HCT116 (cell line): ENCODE measurements around the gene TMEM212. TPM values are rescaled to one million over a fixed set of nuclear protein-coding genes. Genes with fewer than 3 reads are reported as not detected.
A peak's percentile ranks its signal among the peaks of the same experiment; 100 is the strongest.

Experiments
- ATAC-seq: fragments of 200-7000 bp; cut with Tn5 transposase; 2 replicates; pipeline ENCODE4 v1.9.1; 2020; ENCODE audit warnings: mild to moderate bottlenecking, moderate library complexity
- BruUV-seq: library from RNA; stranded (reverse); fragments of 400-500 nt; replicated peaks from 2 replicates; lab custom pipeline; 2021; lab: Mats Ljungman, UMichigan
- CTCF ChIA-PET: fragments of 300-600 bp; sonication (Branson Sonifier 250); formaldehyde crosslinking; loops from one replicate; lab custom pipeline; 2021; ENCODE audit warnings: antibody characterized with exemption; lab: Charles Lee
- POLR2A ChIA-PET: fragments of 300-600, 350-600 bp; sonication (Branson Sonifier 250); formaldehyde crosslinking; loops from one replicate; lab custom pipeline; 2021; ENCODE audit warnings: antibody characterized with exemption; lab: Charles Lee
- RAD21 ChIA-PET, 2 experiments: fragments of 300-600 bp; sonication (Branson Sonifier 250); formaldehyde crosslinking; loops; one replicate each; lab custom pipeline; 2023; ENCODE audit warnings: low total read pairs in 2 of 2; ENCODE audit not compliant: uncharacterized antibody in 2 of 2, unreplicated experiment in 2 of 2, low non-redundant PET in 1 of 2; lab: Charles Lee
- DNase-seq: peaks from one replicate; pipeline ENCODE4 v3.0.0-alpha.2; 2010; ENCODE audit warnings: low read depth, low spot score
- H2AFZ ChIP-seq: fragments of 200-600 bp; shearing (Covaris generic), sonication (generic); 2 replicates; pipeline ENCODE4 v1.6.1; 2017; ENCODE audit warnings: low read depth, mixed run types, mixed read lengths, antibody characterized with exemption, low read length; ENCODE audit not compliant: poor library complexity, severe bottlenecking
- H3K27ac ChIP-seq: 2 replicates; pipeline ENCODE4 v1.5.1; 2012; ENCODE audit warnings: low read depth, low read length
- H3K27me3 ChIP-seq: fragments of 200-600 bp; sonication (generic); 2 replicates; pipeline ENCODE4 v1.6.1; 2016; ENCODE audit warnings: mixed run types, low read length, mixed read lengths; ENCODE audit not compliant: insufficient read depth
- H3K36me3 ChIP-seq, 2 experiments: fragments of 200-500 bp in 1 of 2; fragments of 200-600 bp in 1 of 2; sonication (Bioruptor generic) in 1 of 2; sonication (generic) in 1 of 2; 2 replicates each; pipeline versions ENCODE4 v1.5.1 to v1.6.1; 2014 to 2016; ENCODE audit warnings: low read length in 2 of 2, inconsistent platforms in 1 of 2, mixed read lengths in 1 of 2, mixed run types in 1 of 2; ENCODE audit not compliant: insufficient read depth in 2 of 2, control insufficient read depth in 1 of 2
- H3K4me1 ChIP-seq, 2 experiments: fragments of 200-600 bp in 1 of 2; sonication (generic) in 1 of 2; 2 replicates each; pipeline versions ENCODE4 v1.5.1 to v1.6.1; 2012 to 2017; ENCODE audit warnings: low read length in 2 of 2, inconsistent platforms in 1 of 2, mild to moderate bottlenecking in 1 of 2, mixed read lengths in 1 of 2, mixed run types in 1 of 2, moderate library complexity in 1 of 2; ENCODE audit not compliant: insufficient read depth in 2 of 2, control insufficient read depth in 1 of 2
- H3K4me2 ChIP-seq: fragments of 200-600 bp; sonication (generic); 2 replicates; pipeline ENCODE4 v1.6.1; 2017; ENCODE audit warnings: mixed run types, low read length, mixed read lengths
- H3K4me3 ChIP-seq, 2 experiments: fragments of 200-600 bp in 1 of 2; sonication (generic) in 1 of 2; replicated peaks in 1 of 2; 2 replicates each; pipeline ENCODE4 v1.5.1; 2011 to 2016; ENCODE audit warnings: low read length in 2 of 2, control low read depth in 1 of 2, low read depth in 1 of 2, mild to moderate bottlenecking in 1 of 2, mixed read lengths in 1 of 2, mixed run types in 1 of 2
- H3K79me2 ChIP-seq: fragments of 200-600 bp; sonication (generic); 2 replicates; pipeline ENCODE4 v1.6.1; 2017; ENCODE audit warnings: mild to moderate bottlenecking, mixed run types, low read length, moderate library complexity, mixed read lengths; ENCODE audit not compliant: insufficient read depth
- H3K9ac ChIP-seq: fragments of 200-600 bp; sonication (generic); 2 replicates; pipeline ENCODE4 v1.6.1; 2016; ENCODE audit warnings: low read length, mixed read lengths
- H3K9me2 ChIP-seq: fragments of 200-600 bp; sonication (generic), shearing (Covaris generic); 2 replicates; pipeline ENCODE4 v1.6.1; 2017; ENCODE audit warnings: mixed run types, mild to moderate bottlenecking, moderate library complexity; ENCODE audit not compliant: insufficient read depth
- H3K9me3 ChIP-seq, 2 experiments: fragments of 200-500 bp in 1 of 2; fragments of 200-600 bp in 1 of 2; sonication (Bioruptor generic) in 1 of 2; sonication (generic) in 1 of 2; 2 replicates each; pipeline ENCODE4 v1.6.1; 2014 to 2017; ENCODE audit warnings: low read length in 2 of 2, mixed read lengths in 2 of 2, inconsistent platforms in 1 of 2, low read depth in 1 of 2, mild to moderate bottlenecking in 1 of 2, mixed run types in 1 of 2, moderate library complexity in 1 of 2; ENCODE audit not compliant: control insufficient read depth in 1 of 2, insufficient read depth in 1 of 2
- H4K20me1 ChIP-seq: fragments of 200-600 bp; sonication (generic), shearing (Covaris generic); 2 replicates; pipeline ENCODE4 v1.6.1; 2017; ENCODE audit warnings: mixed run types, mild to moderate bottlenecking, moderate library complexity; ENCODE audit not compliant: insufficient read depth
- CEBPB ChIP-seq: IDR thresholded peaks from 2 replicates; pipeline ENCODE4 v1.6.1; 2012; ENCODE audit warnings: low read depth
- CTCF ChIP-seq, 3 experiments: fragments of 200-600 bp in 1 of 3; sonication (generic) in 1 of 3; IDR thresholded peaks in 2 of 3; conservative IDR thresholded peaks in 1 of 3; 2 replicates each; pipeline ENCODE4 v1.5.1; 2012 to 2017; ENCODE audit warnings: low read depth in 2 of 3, low read length in 2 of 3, antibody characterized with exemption in 1 of 3, borderline replicate concordance in 1 of 3, control low read depth in 1 of 3, mild to moderate bottlenecking in 1 of 3, mixed read lengths in 1 of 3, mixed run types in 1 of 3, moderate library complexity in 1 of 3; ENCODE audit not compliant: insufficient read depth in 1 of 3
- ELF1 ChIP-seq: IDR thresholded peaks from 2 replicates; pipeline ENCODE4 v1.6.1; 2012; ENCODE audit warnings: low read depth, borderline replicate concordance
- EZH2 ChIP-seq: fragments of 200-600 bp; sonication (generic); IDR thresholded peaks from 2 replicates; pipeline ENCODE4 v1.6.1; 2017; ENCODE audit warnings: antibody characterized with exemption, mixed run types
- FOSL1 ChIP-seq: IDR thresholded peaks from 2 replicates; pipeline ENCODE4 v1.6.1; 2012; ENCODE audit warnings: low read depth
- POLR2A ChIP-seq: IDR thresholded peaks from 2 replicates; pipeline ENCODE4 v1.7.0; 2011; ENCODE audit warnings: borderline replicate concordance; ENCODE audit not compliant: insufficient read depth, insufficient read length; ENCODE audit errors: extremely low read depth
- POLR2AphosphoS5 ChIP-seq: IDR thresholded peaks from 2 replicates; pipeline ENCODE4 v1.6.1; 2011; ENCODE audit warnings: mild to moderate bottlenecking, low read depth, low read length, moderate library complexity
- RAD21 ChIP-seq: IDR thresholded peaks from 2 replicates; pipeline ENCODE4 v1.6.1; 2012; ENCODE audit warnings: low read depth, mild to moderate bottlenecking
- REST ChIP-seq: IDR thresholded peaks from 2 replicates; pipeline ENCODE4 v1.6.1; 2012; ENCODE audit warnings: low read depth
- SP1 ChIP-seq: IDR thresholded peaks from 2 replicates; pipeline ENCODE4 v1.6.1; 2012; ENCODE audit warnings: low read depth
- TCF7L2 ChIP-seq: IDR thresholded peaks from 2 replicates; pipeline ENCODE4 v1.7.0; 2011; ENCODE audit warnings: borderline replicate concordance, inconsistent platforms; ENCODE audit not compliant: insufficient read depth, insufficient read length; ENCODE audit errors: extremely low read depth
- YY1 ChIP-seq: IDR thresholded peaks from 2 replicates; pipeline ENCODE4 v1.6.1; 2011; ENCODE audit warnings: low read length, low read depth, moderate library complexity, mild to moderate bottlenecking; ENCODE audit not compliant: insufficient replicate concordance; ENCODE audit errors: extremely low read depth
- ZBTB33 ChIP-seq: IDR thresholded peaks from 2 replicates; pipeline ENCODE4 v1.6.1; 2011; ENCODE audit warnings: mild to moderate bottlenecking, low read length, moderate library complexity; ENCODE audit not compliant: insufficient replicate concordance; ENCODE audit errors: extremely low read depth
- ZFX ChIP-seq: fragments of 450-650 bp; IDR thresholded peaks from 2 replicates; pipeline ENCODE4 v1.6.1; 2017
- intact Hi-C: fragments of 100-400 bp; cut with micrococcal nuclease; formaldehyde crosslinking; loops from 2 replicates; pipeline ENCODE4 v1.10.0; 2022
- total RNA-seq: library from RNA; stranded (reverse); gene quantifications from one replicate; pipeline ENCODE4 v1.2.1, GENCODE V29; 2021; ENCODE audit not compliant: unreplicated experiment

Gene TMEM212
- total RNA-seq, 1 experiment from 2014 or later, result not detected

GRCh38 chr3:171833789-171834460 lies 9.2 kb upstream of the TMEM212 start:
- POLR2A ChIA-PET, result no interaction called here
- DNase-seq, result no peak
- intact Hi-C loops, result loop anchor here (5.0 to 10.0 kb wide), 2 partner anchors 269 to 647 kb away; no protein-coding TSS in a partner anchor

More at GRCh38 chr3:171833789-171834460, 9.2 kb upstream of the TMEM212 start:
- H3K9ac ChIP-seq, result no peak overlapping the region
- peak overlapping the region; percentile 66 for H2AFZ ChIP-seq
- TF ChIP-seq CTCF (IDR thresholded peaks at IDR 0.05 in 2 of 3, conservative IDR thresholded peaks at IDR 0.05 in 1 of 3; ENCODE audit: borderline replicate concordance in 1 of 3, insufficient read depth in 1 of 3, low read depth in 2 of 3, low read length in 2 of 3) (peak; percentile 48 to 69 (median 68); a peak in 5 of 6 replicates), FOSL1 (no peak), SP1 (no peak), REST (no peak), POLR2A (no peak), TCF7L2 (no peak), ZBTB33 (no peak), ZFX (no peak), YY1 (no peak), EZH2 (no peak), CEBPB (no peak), RAD21 (peak; percentile 84), POLR2AphosphoS5 (no peak), ELF1 (no peak)
- no peaks in the 10 kb centered on the region for H3K9me2 ChIP-seq
- H3K4me3 ChIP-seq, result no peak overlapping the region
- BruUV-seq, result no TSS peak
- H3K4me1 ChIP-seq, result peaks cover 3 to 8% of the 10 kb centered on the region in 2 experiments; a peak in 2 of 4 replicates
- no peak overlapping the region for H3K4me2 ChIP-seq
- peak; percentile 54 for ATAC-seq
- no peaks in the 10 kb centered on the region for H4K20me1 ChIP-seq
- no peak overlapping the region for H3K27ac ChIP-seq
- ChIA-PET CTCF (interaction anchor here (0.6 to 2.6 kb wide), 23 partner anchors 9 to 878 kb away, joined by 3 to 19 read pairs (median 3); partner anchors contain the start of genes PLD1 and TMEM212), RAD21 (interaction anchor here (0.6 to 1.3 kb wide), 5 partner anchors 61 to 872 kb away, joined by 3 to 5 read pairs (median 3); no protein-coding TSS in a partner anchor)
- H3K79me2 ChIP-seq, result no peaks in the 10 kb centered on the region
- no peaks in the 10 kb centered on the region for H3K27me3 ChIP-seq
- H3K36me3 ChIP-seq, result no peaks in the 10 kb centered on the region
- no peaks in the 10 kb centered on the region for H3K9me3 ChIP-seq
